Measurements from ENCODE around the gene ARHGAP20.

The ARHGAP20 gene

DNA sequence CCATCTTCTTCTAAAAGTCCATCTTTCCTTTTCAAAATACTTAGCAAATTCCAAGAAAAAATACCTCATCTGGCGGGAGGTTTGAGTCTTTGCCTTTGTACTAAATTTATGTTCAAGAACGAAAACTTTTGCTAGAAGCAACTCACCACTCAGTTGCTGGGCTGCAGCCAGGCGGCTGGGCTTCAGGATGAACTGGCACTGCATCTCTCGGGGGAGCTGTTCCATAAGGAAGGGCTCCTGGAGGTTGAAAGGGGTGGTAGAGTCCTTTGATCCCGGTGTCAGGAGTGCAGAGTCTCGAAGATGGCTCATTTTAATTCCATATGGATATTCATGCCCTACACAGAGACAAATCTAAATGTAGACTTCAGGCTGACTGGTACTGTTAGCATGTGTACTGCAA, 105.8 kb downstream of the ARHGAP20 start:
- DNase-seq, result no peak

DNA sequence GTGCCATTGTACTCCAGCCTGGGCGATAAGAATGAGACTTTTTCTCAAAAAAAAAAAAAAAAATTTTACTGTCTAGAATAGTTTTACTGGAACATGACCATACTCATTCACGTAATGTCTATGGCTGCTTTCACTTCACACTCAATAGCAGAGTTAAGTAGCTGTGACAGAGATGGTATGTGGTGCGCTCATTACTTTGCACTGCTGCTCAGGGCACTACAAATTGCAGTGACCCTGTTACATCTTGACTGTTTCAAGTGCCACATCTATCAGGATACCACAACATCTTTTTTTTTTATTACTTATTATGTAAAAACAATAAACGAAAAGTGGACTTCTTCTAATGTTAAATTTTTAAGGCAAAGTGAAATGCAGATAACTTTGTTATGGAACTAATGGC, 110.3 kb downstream of the ARHGAP20 start:
- no peak for DNase-seq

DNA sequence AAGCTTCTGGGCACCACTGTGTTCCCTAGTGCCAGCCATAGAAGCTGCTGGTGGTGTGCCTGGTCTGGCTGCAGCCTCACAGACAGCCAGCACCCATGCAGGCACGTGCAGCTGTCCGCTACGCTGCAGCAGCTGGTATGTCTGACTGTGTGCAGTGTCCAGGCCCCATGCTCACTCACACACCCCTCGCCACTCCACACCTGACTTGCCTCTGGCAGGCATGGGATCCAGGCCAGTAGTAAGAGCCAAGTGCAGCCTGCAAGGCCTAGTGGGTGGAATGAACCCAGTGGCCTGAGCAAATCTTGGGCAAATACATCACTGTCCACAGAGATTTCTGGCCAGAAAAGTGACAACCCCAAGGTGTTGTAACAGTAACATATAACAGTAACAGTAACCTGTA, 111.9 kb downstream of the ARHGAP20 start:
- no peak for DNase-seq

- DNase-seq, result no peak
These were observed 113.0 kb downstream of the ARHGAP20 start for GRCh38 chr11:110599207-110599606.

- DNase-seq, result no peak
These were observed 113.5 kb downstream of the ARHGAP20 start for GRCh38 chr11:110598725-110599124.

DNA sequence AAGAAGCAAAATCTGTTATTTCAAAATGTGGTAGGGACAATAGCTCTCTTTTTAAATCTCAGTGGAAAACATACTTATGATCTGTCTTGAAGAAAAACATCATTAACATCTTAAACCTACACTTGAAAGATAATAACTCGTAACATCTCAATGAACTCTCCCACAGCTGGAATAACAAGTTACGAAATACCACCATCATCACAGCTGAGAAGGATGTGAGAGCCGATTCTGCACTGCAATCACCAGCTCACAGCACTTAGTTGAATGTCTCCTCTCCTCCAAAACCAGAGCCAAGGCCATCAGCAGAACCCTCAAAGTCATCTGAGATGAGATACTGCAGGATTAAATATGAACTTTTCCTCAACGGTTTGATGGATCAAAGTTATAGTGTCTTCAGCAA, 124.3 kb downstream of the ARHGAP20 start:
- DNase-seq, result no peak

DNA sequence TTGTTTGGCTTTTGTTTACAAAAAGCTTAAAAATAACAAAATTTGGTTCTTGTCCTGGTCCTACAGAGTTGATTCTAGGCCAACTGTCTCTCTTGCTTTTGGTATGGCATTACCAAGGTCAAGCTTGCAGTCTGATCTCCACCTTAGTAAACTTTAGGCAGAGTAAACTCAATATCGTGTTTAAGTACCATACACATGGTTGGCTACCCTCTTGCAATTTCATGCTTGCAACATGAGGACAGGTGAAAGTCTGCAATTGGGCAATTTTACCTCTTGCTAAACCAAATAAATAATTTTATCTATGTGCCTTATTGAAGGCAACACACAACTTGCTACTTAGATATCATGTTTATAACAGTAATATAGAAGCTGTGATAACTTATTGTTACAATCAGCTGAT, 125.1 kb downstream of the ARHGAP20 start:
- DNase-seq, result no peak

GRCh38 chr11:110584150-110584549, 128.1 kb downstream of the ARHGAP20 start:
- DNase-seq, result no peak

DNA sequence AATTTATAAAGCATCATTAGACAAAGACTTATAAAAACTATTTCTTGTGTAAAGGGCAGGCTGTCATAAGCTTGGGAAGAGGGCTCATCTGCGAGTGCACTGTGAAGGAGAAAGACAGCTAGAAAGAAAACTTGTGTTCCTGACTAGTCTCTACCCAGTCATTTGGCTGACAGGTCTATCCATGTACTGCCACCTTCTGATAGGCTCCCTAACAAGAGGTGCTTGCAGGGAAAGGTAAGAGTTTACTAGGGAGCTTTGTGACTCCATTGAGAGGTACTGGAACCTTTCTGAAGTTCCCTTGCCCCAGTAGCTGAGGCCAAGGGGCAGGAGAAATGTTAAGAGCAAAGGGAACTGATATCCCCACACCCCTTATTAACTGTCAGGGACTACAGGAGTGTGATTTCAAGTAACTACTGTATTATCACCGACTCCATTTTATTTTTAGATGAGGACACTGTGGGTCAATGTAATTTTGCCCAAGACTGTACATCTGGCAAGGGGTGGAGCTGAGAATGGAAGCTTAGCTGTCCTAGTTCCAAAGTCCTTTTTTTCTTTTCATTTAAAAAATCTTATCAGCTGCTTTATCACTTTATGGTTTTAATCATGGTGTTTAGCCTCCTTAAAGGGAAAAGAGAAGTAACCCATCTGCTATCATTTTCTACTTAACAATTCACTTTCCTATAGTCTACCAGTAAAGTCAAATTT, 129.4 kb downstream of the ARHGAP20 start:
- no peak for DNase-seq

GRCh38 chr11:110580571-110580970, 131.7 kb downstream of the ARHGAP20 start:
- no peak for DNase-seq

DNA sequence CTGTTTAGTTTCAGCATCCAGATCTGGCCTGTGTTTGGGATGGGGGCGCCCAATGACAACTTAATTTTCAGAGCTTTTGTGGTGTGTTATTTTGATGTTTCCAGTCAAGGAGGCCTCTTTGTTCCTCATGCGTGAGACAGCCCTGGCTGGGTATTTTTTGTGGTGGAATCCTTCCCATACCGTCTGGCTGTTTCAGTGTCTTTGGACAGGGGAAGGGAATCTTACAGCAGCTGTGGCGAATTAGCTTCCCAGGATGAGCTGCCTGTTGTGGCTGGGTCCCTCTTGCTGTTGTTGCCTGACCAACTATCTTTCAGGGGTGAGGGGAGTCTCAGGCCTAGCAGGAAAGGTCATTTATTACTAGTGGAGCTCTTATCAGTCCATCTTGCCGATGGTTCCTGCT, 138.8 kb downstream of the ARHGAP20 start:
- DNase-seq, result no peak

GRCh38 chr11:110571081-110571720, 141.0 kb downstream of the ARHGAP20 start:
- no peak for DNase-seq

- DNase-seq, result no peak
These were observed 145.7 kb downstream of the ARHGAP20 start for GRCh38 chr11:110566577-110566976.

GRCh38 chr11:110565357-110566336, 146.6 kb downstream of the ARHGAP20 start:
- DNase-seq, result peak; percentile 41

- DNase-seq, result no peak
These were observed 147.4 kb downstream of the ARHGAP20 start for GRCh38 chr11:110564676-110565356.

DNA sequence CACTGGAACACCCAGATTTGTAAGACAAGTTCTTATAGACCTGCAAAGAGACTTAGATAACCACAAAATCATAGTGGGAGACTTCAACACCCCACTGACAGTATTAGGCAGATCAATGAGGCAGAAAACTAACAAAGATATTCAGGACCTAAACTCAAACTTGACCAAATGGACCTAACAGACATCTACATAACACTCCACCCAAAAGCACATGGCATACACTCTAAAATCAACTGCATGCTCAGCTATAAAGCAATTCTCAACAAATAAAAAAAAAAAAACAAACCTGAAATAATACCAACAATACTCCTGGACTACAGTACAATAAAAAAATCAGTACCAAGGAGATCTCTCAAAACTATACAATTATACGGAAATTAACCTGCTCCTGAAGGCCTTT, 167.5 kb downstream of the ARHGAP20 start:
- no peak for DNase-seq

DNA sequence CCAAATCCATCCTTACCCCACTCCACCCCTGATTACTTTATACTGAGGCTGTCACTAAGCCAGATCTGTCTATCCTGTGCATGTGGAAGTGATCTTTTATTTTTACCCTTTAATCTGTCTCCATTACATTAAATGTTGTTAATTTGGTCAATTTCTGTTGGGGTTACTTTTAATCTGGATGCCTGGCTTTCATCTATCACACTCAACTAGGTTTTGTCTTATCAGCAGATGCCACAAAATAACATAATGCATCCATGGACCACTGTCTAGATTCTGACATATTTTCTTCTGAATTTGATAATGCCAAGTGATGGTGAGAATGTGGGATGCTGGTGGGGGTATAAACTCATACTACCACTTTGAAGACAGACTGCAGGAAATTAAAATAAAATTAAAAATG, 174.1 kb downstream of the ARHGAP20 start:
- DNase-seq, result no peak

- DNase-seq, result no peak
These were observed 181.1 kb downstream of the ARHGAP20 start for GRCh38 chr11:110530900-110531741.

DNA sequence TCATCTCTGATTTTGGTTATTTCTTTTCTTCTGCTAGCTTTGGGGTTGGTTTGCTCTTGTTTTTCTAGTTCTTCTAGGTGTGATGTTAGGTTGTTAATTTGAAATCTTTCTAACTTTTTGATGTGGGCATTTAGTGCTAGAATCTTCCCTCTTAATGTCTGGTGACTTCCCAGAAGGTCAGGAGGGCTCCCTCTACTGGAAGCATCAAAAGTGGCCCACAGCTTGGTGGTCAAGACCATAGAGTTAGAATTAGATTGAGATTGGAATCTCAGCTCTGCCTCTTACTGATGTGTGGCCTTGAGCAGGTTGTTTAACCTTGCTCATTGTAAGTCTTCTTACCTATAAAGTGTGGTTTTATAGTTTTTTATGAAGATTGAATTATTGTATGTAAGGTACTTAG, 183.2 kb downstream of the ARHGAP20 start:
- no peak for DNase-seq

DNA sequence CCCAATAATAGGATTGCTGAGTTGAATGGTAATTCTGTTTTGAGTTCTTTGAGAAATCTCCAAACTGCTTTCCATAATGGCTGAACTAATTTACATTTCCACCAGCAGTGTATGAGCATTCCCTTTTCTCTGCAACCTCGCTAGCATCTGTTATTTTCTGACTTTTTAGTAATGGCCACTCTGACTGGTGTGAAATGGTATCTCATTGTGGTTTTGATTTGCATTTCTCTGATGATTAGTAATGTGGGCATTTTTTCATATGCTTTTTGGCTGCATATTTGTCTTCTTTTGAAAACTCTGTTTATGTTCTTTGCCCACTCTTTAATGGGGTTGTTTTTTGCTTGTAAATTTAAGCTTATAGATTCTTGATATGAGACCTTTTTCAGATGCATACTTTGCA, 185.1 kb downstream of the ARHGAP20 start:
- DNase-seq, result no peak

Measured in NCI-H2107 (cell line).